GM21390 (cell line): ENCODE results near the gene EPRS1.
"Not testable (repeated sequence)": the region's sequence is repeated elsewhere in the genome, so short reads cannot be mapped to it uniquely, and the experiment has no call there.

Source experiments
- ATAC-seq: cut with Tn5 transposase; IDR thresholded peaks from one replicate; pipeline ENCODE4 v1.9.1; 2021; ENCODE audit not compliant: unreplicated experiment

EPRS1 gene

DNA sequence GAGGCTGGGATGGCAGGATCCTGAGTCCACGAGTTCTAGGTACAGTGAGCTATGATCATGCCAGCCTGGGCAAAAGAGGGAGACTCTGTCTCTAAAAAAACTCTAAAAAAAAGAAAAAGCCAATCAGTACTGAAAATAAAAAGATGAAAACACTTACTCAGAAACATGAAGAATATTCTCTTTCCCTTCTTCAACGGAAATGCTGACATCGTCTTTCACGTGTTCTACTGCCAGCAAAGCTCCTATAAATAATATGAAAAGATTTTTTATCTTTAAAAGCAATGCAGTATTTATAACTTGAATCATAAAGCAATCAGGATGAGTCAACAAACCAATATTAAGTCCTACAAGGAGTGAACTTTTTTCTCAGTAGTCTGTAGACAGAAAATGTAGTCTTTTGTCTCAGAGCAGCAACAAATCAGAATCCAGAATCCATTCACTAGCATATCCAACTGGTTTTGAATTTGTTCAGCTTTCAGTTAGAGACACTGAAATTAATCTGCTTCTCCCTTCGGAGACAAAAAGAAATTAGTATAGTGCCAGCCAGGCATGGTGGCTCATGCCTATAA, 6.2 kb downstream of the EPRS1 start:
- no peak for ATAC-seq

DNA sequence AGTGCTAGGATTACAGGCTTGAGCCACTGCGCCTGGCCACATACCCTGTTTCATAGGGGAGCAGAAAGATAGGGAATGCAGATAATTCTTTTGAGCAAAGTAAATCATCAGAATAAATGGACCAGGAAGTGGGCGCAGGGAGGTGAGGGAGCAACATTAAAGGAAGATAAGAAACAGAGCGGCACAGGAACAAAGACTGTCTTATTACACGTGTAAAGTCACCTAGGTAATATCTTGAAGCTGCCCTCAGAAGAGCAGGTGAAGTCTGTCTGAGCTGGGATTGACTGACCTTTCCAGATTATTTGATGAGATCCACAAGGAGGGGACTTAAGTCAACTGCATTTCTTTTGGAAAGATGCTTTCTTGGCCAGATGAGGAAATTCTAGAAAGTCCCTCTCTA, 7.7 kb downstream of the EPRS1 start:
- ATAC-seq, result no peak

DNA sequence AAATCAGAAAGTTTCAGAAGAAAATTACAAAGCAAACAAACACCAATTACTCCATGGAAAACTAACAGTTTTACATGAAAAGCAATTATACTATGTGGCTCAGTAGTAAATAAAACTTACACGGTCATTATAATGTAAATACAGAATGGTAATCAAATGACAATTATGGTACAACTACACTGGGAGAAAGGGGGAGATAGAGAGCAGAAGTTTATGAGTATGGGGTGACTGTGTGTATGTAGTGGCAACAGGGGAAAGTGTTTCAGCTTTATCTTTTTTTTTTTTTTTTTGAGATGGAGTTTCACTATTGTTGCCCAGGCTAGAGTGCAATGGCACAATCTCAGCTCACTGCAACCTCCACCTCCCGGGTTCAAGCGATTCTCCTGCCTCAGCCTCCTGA, 8.5 kb downstream of the EPRS1 start:
- ATAC-seq, result not testable (repeated sequence)

DNA sequence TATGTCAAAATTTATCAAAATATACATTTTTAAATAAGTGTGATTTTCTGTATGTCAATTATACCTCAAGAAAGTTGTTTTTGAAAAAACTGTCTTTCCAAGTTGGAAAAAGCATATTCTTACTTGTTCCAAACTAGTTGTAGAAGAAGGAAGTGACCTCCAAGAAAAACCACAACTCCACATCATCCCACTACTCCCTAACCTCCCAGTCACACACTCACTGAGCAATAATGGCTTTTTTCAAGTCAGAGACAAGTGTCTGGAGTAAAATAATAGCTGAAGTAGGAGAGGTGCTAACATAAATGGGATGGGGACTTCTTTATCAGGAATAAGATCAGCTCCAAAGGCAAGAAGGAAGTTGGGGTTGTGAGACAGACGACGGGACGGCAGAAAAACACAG, 13.4 kb downstream of the EPRS1 start:
- no peak for ATAC-seq

DNA sequence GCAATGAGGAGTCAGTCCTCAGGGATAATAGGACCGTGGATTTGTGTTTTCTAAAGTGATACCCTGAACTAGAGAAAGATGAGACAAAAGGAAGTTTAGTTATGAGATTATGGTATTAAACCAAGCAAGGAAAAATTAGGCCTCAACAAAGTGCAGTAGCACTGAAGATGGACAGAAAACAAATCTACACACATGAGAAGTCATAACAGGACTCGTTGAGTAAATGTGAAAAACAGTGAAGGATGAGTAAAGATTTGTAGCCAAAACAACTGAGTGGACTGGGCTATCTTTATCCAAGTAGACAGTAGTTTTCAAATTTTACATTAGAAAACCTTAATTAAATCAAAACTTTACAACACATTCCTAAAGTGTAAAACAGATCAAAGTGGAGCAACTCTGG, 15.0 kb downstream of the EPRS1 start:
- no peak for ATAC-seq

DNA sequence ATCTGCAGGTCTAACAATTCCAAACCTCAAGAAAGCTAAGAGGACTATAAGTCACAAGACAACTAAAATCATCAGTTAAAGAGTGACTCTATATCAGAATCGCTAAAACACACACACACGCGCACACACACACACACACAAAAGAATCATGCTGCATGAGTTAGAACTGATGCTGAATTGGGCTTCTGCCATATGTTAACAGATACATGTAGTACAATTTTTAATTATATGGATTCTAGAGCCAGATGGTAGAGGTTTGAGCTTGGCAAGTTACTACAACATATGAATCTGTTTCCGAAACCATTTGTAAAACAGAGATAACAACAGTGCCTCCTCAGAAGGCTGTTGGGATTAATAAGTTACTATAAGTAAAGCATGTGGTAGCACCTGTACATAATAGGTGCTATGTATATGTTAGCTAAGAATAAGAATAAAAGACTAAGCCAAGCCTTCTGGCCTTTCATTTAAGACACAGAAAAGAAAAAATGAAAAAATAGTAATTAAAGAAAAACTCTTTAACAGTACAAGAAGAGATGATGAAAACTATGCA, 17.9 kb downstream of the EPRS1 start:
- ATAC-seq, result no peak

DNA sequence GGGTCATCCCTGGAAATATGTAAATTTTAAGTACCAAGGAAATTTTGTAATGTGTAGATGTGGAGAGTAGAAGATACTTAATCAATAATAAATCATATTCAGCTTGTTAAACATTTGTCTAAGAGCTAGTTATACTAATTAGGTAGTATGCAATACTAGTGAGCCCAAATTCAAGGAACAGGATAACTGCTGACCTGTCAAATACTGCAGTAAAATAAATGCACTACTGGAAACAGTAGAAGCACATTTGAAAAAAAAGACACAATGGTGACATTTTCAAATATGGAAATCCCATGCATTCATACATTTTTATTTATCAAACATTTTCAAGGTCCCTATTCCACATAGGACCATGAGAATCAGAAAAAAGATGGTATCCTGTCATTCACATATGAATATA, 27.2 kb downstream of the EPRS1 start:
- no peak for ATAC-seq

DNA sequence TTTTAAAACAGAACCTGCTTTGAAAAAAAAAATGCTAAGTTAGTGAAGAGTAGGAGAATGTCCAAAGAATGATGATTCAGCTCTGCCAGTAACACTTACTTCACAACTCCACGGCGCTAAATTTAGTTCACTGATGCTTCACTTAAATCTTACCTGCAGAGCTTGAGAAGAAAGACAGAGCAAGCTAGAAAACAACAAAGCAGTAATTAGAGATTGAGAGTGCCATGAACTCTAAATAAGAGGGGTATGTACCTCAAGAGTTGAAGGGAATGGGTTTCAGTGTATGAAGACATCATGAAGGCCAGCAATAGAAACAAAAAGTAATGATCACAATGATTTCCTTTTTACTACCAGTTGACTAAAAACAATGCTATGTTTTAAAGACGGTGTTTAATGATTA, 32.8 kb downstream of the EPRS1 start:
- peak; percentile 82 for ATAC-seq

DNA sequence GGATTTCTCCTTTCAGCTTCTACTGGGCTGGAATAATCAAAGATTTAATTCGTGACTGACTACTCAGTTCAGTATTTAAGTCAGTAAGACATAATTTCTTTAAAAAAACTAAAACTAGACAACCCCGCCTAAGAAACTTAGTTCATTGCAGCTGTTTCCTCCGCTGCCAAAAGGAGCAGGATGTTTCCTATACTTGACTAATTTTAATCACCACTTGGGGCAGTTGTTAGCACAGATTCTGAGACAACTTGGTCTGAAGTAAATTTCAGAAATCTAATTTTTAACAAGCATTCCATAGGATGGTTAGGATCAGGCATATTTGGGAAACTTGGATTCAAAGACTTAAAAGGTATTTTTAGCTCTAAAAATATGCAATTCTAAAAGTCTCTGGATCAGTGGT, 34.0 kb downstream of the EPRS1 start:
- ATAC-seq, result no peak

DNA sequence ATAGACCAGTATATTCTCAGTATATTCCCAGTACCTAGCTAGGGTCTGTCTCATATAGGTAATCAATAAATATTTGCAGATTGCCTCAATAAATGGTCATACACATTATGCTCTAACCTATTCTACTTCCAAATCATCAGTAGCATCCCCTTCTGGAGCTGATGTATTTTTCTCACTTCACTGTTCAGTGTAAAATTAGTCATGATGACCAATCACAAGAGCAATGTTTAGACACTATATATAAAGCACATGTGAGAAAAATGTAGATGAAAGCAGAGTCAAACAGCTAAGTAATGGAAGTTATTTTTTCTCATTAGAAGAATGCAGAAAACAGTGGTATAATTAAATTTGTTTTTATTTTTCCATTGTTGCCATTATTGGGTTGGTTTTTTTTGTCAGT, 34.7 kb downstream of the EPRS1 start:
- no peak for ATAC-seq

DNA sequence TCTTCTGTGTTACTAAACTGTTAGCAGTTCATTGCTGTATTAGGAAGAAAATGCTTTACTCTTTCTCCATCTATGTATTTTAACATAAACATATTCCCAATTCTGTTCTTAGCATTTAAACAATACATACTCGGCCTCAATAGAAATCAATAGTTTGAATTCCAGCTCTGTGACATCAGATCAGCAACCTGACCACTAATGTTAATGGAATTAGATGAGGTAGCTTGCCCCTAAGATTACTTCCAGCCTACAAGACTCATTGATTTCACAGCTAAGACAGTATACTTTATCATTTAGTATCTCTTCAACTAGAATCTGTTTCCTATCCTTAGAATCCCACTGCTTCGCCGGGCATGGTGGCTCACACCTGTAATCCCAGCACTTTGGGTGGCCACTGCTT, 38.9 kb downstream of the EPRS1 start:
- no peak for ATAC-seq

DNA sequence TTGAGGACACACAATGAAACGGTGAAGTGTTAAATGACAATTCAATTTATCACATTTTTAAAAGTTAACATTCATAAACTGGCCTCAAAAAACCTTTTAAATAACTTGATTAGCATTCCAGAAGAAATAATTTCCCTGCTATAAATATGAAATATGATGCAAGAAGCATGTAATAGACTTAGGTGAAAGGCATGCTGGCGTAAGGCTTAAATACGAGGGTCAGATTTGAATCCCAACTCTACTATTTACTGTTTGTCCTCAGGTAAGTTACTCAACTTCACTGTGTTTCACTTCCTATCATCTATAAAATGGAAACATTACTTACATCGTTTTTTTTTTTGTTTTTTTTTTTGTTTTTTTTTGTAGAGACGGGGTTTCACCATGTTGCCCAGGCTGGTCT, 40.8 kb downstream of the EPRS1 start:
- ATAC-seq, result no peak

DNA sequence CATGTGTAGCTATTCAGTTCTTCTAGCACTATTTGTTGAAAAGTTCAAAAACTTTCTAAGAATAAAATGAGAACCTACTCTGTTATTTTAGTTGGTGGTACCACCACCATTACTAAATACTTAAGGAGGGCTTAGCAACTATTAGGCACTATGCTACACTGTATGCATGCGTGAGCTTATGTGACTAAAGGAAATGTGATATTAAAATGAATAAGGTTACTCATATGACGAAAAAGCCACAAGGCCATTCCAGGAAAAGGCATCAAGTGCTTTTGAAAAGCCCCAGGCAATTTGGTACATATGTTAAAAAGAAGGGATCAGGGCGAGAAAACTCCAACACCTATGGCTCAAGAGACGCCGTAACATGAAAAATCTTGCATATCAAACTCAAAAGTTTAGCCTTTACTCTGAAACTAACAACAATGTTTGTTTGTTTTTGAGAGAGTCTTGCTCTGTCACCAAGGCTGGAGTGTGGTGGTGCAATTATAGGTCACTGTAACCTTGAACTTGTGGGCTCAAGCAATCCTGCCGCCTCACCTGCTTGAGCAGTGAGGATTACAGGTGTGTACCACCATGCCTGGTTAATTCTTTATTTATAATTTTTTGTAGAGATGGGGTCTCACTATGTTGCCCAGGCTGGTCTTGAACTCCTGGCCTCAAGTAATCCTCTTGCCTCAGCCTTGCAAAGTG, 42.5 kb downstream of the EPRS1 start:
- ATAC-seq, result no peak

DNA sequence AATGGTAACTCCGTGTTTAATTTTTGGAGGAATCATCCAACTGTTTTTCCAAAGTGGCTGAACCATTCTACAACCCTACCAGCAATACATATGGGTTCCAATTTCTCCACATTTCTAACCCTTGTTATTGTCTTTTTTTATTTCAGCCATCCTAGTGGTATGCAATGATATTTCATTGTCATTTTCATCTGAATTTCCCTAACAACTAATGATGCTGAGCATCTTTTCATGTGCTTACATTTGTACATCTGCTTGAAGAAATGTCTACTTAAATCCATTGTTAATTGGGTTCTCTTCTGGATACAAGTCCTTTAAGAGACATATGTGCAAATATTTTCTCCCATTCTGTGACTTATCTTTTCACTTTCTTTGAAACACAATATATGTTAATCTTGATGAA, 43.3 kb downstream of the EPRS1 start:
- ATAC-seq, result no peak

DNA sequence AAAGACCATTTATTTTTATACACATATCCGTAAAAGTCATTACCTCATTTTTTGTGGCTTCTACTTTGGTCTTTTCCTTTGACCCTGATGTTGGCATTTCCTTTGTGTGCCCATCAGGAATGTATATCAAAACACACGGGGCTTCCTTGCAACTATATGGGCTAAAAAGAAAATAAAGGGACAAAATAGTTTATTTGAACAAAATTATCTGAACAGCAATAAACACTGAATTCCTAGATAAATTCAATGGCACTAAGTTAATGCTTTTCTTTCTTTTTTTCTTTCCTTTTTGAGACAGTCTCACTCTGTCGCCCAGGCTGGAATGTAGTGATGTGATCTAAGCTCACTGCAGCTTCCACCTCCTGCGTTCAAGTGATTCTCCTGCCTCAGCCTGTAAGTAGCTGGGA, 45.2 kb downstream of the EPRS1 start:
- no peak for ATAC-seq

DNA sequence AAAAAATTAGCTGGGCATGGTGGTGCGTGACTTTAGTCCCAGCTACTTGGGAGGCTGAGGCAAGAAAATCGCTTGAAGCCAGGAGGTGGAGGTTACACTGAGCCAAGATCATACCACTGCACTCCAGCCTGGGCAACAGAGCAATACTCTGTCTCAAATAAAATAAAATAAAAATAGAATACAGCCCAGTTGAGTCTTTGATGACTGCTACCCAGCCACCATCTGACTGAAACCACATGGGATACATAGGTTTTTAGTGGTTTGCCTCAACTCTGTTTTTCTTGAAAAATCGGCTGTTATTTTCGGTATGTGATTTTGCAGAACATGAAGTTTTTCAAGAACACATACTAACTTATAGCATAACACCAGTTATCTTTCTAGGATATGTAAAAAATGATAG, 46.5 kb downstream of the EPRS1 start:
- ATAC-seq, result no peak
